Right kidney (tissue), 9 donors: ENCODE measurements around the gene ARHGEF16.

Source experiments
- DNase-seq: peaks from one replicate; pipeline ENCODE4 v3.0.0-alpha.2; 2016
- long read RNA-seq, 8 donors: transcript quantifications; one replicate each; lab custom pipeline, GENCODE V29; 2026

Gene ARHGEF16
- long read RNA-seq, donor 1, transcript ARHGEF16-203 (15 exons, 3,061 nt) = major isoform, 5 of 10 reads
- long read RNA-seq, donor 1, partial matches to known transcripts = 5 of 10 reads
- long read RNA-seq, donor 1, other reads (novel, unspliced or antisense) = 0 of 10 reads
- long read RNA-seq, donor 2, partial matches to known transcripts = 0 of 2 reads
- long read RNA-seq, donor 2, other reads (novel, unspliced or antisense) = 0 of 2 reads
- long read RNA-seq, donor 3 = 0 reads
- long read RNA-seq, donor 4, partial matches to known transcripts = 0 of 3 reads
- long read RNA-seq, donor 4, other reads (novel, unspliced or antisense) = 0 of 3 reads
- long read RNA-seq, donor 5, partial matches to known transcripts = 11 of 14 reads
- long read RNA-seq, donor 5, other reads (novel, unspliced or antisense) = 0 of 14 reads
- long read RNA-seq, donor 6, partial matches to known transcripts = 8 of 11 reads
- long read RNA-seq, donor 6, other reads (novel, unspliced or antisense) = 0 of 11 reads
- long read RNA-seq, donor 7, partial matches to known transcripts = 5 of 6 reads
- long read RNA-seq, donor 7, other reads (novel, unspliced or antisense) = 0 of 6 reads
- long read RNA-seq, donor 8, partial matches to known transcripts = 0 of 2 reads
- long read RNA-seq, donor 8, other reads (novel, unspliced or antisense) = 0 of 2 reads

GRCh38 chr1:3453891-3454810 lies at the start of gene ARHGEF16:
ARHGEF16 (plus strand) TSS chr1:3454665; CDS start chr1:3463085, 8,420 bp downstream.
- peak; percentile 64 for DNase-seq

GRCh38 chr1:3404801-3405200 lies 49.7 kb upstream of the ARHGEF16 start:
- DNase-seq = no peak

GRCh38 chr1:3405491-3405890 lies 49.0 kb upstream of the ARHGEF16 start:
- no peak for DNase-seq

GRCh38 chr1:3405974-3406867 lies 48.2 kb upstream of the ARHGEF16 start:
- DNase-seq = no peak

GRCh38 chr1:3407021-3407420 lies 47.4 kb upstream of the ARHGEF16 start:
- DNase-seq = no peak

- no peak for DNase-seq
Measured at GRCh38 chr1:3408751-3409266, 45.7 kb upstream of the ARHGEF16 start.

- no peak for DNase-seq
Measured at GRCh38 chr1:3409366-3410141, 44.9 kb upstream of the ARHGEF16 start.

- DNase-seq = peak; percentile 58
Measured at GRCh38 chr1:3410142-3410925, 44.1 kb upstream of the ARHGEF16 start.

- no peak for DNase-seq
Measured at GRCh38 chr1:3411806-3412205, 42.7 kb upstream of the ARHGEF16 start.

GRCh38 chr1:3412376-3412775 lies 42.1 kb upstream of the ARHGEF16 start:
- DNase-seq = no peak

GRCh38 chr1:3413975-3414710 lies 40.3 kb upstream of the ARHGEF16 start:
- DNase-seq = no peak

- DNase-seq = no peak
Measured at GRCh38 chr1:3415260-3416090, 39.0 kb upstream of the ARHGEF16 start.

GRCh38 chr1:3417082-3417739 lies 37.3 kb upstream of the ARHGEF16 start:
- DNase-seq = no peak

- DNase-seq = no peak
Measured at GRCh38 chr1:3417934-3418333, 36.5 kb upstream of the ARHGEF16 start.

- DNase-seq = no peak
Measured at GRCh38 chr1:3418600-3418999, 35.9 kb upstream of the ARHGEF16 start.

- no peak for DNase-seq
Measured at GRCh38 chr1:3419415-3420204, 34.9 kb upstream of the ARHGEF16 start.
